Esophagus squamous epithelium (tissue), 4 donors: ENCODE results near the gene CWC27.

ENCODE experiments used
- POLR2A ChIP-seq, 4 donors: fragments of 450-650 bp; IDR thresholded peaks; one replicate each; pipeline ENCODE4 v1.6.1; 2017; ENCODE audit warnings: antibody characterized with exemption in 4 of 4, mild to moderate bottlenecking in 4 of 4, moderate library complexity in 3 of 4
- TF ChIP-seq, protein P1 (sequence below), 6 experiments: fragments of 450-650 bp in 4 of 6; fragments of 200-600 bp in 2 of 6; sonication (generic) in 2 of 6; IDR thresholded peaks; one replicate each; pipeline ENCODE4 v1.5.1; 2016 to 2019; ENCODE audit warnings: antibody characterized with exemption in 6 of 6, mild to moderate bottlenecking in 4 of 6, moderate library complexity in 4 of 6

DNA sequence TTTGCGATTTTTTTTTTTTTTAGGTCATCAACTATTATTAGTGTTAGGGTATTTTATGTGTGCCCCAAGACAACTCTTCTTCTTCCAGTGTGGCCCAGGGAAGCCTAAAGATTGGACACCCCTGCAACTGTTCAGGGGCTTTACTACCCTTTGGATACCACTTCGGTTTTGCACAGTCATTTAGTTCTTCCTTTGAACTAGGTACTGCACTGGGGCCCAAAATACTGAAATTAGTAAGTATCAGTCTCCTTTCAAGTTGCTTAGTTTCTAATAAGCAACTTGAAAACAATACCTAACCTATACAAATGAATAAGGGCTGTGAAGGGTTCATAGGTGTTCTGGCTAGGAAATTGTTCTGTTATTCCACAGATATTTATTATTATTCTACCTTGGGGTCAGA is 45.3 kb downstream of the CWC27 start:
- TF ChIP-seq, protein P1, sequence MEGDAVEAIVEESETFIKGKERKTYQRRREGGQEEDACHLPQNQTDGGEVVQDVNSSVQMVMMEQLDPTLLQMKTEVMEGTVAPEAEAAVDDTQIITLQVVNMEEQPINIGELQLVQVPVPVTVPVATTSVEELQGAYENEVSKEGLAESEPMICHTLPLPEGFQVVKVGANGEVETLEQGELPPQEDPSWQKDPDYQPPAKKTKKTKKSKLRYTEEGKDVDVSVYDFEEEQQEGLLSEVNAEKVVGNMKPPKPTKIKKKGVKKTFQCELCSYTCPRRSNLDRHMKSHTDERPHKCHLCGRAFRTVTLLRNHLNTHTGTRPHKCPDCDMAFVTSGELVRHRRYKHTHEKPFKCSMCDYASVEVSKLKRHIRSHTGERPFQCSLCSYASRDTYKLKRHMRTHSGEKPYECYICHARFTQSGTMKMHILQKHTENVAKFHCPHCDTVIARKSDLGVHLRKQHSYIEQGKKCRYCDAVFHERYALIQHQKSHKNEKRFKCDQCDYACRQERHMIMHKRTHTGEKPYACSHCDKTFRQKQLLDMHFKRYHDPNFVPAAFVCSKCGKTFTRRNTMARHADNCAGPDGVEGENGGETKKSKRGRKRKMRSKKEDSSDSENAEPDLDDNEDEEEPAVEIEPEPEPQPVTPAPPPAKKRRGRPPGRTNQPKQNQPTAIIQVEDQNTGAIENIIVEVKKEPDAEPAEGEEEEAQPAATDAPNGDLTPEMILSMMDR (IDR thresholded peaks at IDR 0.05), result no peak
- no peak for TF ChIP-seq POLR2A (IDR thresholded peaks at IDR 0.05)
